Fibroblast of the aortic adventitia (primary cell): ENCODE data around the gene SGCE. TPM values are rescaled to one million over a fixed set of nuclear protein-coding genes. Genes with fewer than 3 reads are reported as not detected.

ENCODE experiments used
- DNase-seq: peaks from one replicate; pipeline ENCODE4 v3.0.0-alpha.2; 2010; ENCODE audit warnings: low read depth
- H3K4me3 ChIP-seq: 2 replicates; pipeline ENCODE4 v1.5.1; 2011; ENCODE audit warnings: low read depth, mild to moderate bottlenecking, control low read depth, low read length, moderate library complexity
- total RNA-seq: library from RNA; depleted of rRNA; stranded (reverse); fragments of >200 nt; gene quantifications from 2 replicates; pipeline ENCODE4 v1.2.3, GENCODE V29; 2012; ENCODE audit warnings: low replicate concordance
- TF ChIP-seq, protein P1 (sequence below): IDR thresholded peaks from 2 replicates; pipeline ENCODE4 v1.5.1; 2011; ENCODE audit warnings: mild to moderate bottlenecking, low read length, control low read depth, inconsistent platforms; ENCODE audit not compliant: insufficient read depth

SGCE gene
- total RNA-seq, 1 donor: 100 TPM

DNA sequence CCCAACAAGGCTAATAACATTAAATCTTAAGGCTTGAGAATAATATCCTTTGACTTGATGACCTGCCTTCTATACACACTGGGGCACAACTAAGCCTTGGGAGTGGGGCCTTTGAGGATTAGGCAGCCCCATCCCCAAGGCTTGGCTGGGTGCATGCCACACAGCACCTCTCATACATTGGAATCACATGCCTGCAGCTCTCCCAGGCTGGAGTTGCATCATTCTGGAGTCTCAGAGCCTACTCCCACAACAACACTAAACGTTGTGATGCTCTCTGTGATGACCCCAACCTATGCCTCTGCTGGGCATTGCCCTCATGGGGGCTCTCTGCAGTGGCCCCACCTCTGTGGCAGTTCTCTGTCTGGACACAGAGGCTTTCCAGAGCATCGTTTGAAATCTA lies 31.9 kb upstream of the SGCE start:
- TF ChIP-seq, protein P1, sequence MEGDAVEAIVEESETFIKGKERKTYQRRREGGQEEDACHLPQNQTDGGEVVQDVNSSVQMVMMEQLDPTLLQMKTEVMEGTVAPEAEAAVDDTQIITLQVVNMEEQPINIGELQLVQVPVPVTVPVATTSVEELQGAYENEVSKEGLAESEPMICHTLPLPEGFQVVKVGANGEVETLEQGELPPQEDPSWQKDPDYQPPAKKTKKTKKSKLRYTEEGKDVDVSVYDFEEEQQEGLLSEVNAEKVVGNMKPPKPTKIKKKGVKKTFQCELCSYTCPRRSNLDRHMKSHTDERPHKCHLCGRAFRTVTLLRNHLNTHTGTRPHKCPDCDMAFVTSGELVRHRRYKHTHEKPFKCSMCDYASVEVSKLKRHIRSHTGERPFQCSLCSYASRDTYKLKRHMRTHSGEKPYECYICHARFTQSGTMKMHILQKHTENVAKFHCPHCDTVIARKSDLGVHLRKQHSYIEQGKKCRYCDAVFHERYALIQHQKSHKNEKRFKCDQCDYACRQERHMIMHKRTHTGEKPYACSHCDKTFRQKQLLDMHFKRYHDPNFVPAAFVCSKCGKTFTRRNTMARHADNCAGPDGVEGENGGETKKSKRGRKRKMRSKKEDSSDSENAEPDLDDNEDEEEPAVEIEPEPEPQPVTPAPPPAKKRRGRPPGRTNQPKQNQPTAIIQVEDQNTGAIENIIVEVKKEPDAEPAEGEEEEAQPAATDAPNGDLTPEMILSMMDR: no peak
- H3K4me3 ChIP-seq: no peak overlapping the region
- DNase-seq: peak; percentile 13

- no peak for DNase-seq
- H3K4me3 ChIP-seq: no peak overlapping the region
- TF ChIP-seq, protein P1: no peak
These were observed 31.1 kb upstream of the SGCE start for GRCh38 chr7:94687076-94687475.

DNA sequence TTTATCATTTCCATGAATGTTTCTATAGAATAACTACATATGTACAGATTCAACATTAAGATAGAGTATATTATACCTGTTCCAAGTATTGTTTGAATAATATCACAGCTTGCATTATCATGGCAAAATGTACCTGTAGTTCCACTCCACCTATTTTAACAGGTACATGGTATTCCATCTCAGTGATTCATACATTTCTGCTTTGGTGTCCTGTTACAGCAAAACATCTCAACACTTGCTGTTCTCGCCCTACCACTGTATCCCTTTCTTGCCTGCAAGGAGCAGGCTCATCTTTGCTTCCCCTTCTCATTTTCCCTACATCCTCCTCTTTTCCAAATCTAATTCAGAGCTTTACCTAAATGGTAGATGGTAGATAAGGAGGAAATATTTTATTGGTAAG lies 27.1 kb upstream of the SGCE start:
- TF ChIP-seq, protein P1: no peak
- no peak overlapping the region for H3K4me3 ChIP-seq
- DNase-seq: no peak

DNA sequence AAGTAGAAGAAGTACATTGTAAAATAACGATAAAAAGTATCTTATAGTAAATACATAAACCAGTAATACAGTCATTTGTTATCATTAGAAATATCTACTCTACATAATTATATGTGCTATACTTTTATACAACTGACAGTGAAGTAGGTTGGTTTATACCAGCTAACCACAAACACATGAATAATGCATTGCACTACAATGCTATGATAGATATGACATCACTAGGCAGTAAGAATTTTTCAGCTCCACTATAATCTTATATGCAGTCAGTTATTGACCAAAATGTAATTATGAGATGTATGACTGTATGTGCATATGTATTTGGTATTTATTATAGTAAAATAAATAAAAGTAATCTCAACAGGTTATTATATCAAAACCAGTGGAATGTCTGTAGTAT lies 23.4 kb upstream of the SGCE start:
- no peak overlapping the region for H3K4me3 ChIP-seq
- DNase-seq: no peak
- TF ChIP-seq, protein P1: no peak

- TF ChIP-seq, protein P1: no peak
- no peak overlapping the region for H3K4me3 ChIP-seq
- no peak for DNase-seq
These were observed 20.5 kb upstream of the SGCE start for GRCh38 chr7:94676431-94676830.

DNA sequence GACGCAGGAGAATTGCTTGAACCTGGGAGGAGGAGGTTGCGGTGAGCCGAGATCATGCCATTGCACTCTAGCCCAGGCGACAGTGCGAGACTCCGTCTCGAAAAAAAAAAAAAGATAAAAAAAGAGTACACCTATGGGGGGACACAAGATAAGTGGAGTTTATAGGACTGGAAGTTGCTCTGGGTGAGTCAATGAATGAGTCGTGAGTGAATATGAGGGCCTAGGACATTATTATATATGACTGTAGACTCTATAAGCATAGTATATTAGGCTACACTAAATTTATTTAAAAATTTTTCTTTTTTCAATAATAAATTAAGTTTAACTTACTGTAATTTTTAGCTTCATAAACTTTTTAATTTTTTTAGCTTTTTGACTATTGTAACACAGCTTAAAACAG lies 19.4 kb upstream of the SGCE start:
- no peak for DNase-seq
- no peak overlapping the region for H3K4me3 ChIP-seq
- TF ChIP-seq, protein P1: no peak

- no peak for DNase-seq
- TF ChIP-seq, protein P1: no peak
- H3K4me3 ChIP-seq: no peak overlapping the region
These were observed 15.7 kb upstream of the SGCE start for GRCh38 chr7:94671444-94672235.
